Testis (tissue), 2 donors: ENCODE data around the gene CDK17.

ENCODE experiments used
- POLR2A ChIP-seq: fragments of 450-650 bp; IDR thresholded peaks from one replicate; pipeline ENCODE4 v1.6.1; 2017; ENCODE audit warnings: antibody characterized with exemption, mild to moderate bottlenecking, moderate library complexity
- TF ChIP-seq, protein P1 (sequence below), 3 experiments: fragments of 450-650 bp in 2 of 3; fragments of 200-600 bp in 1 of 3; sonication (generic) in 1 of 3; IDR thresholded peaks; one replicate each; pipeline ENCODE4 v1.5.1; 2016 to 2019; ENCODE audit warnings: antibody characterized with exemption in 3 of 3, mild to moderate bottlenecking in 2 of 3, moderate library complexity in 1 of 3

DNA sequence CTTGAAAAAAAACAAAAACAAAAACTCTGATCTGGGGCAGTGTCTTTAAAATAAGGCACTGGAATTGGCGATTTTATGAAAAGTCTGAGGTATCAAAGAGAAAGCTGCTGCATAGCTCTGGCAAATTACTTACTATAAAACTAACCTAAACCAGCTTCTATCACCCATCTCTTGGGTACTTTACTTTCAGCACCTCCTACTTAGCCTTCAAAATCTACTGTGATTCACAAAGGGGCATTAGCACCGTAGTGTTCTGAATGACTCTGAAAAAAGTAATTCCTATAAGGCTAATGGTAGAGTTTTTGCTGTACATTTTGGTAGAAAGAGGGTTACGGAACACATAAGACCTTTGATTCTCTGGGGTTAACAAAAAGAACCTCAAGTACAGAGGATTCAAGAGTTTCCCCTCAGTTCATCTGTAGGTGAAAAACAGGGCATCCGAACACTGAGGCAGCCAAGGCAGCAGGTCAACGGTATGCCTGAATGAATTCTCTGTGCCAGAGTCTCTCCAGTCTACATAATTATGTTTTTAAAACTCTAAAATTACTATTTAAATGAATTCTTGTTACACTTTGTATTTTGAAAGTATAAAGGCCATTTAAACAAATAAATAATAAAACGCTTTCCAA, 104.6 kb downstream of the CDK17 start:
- TF ChIP-seq POLR2A: no peak
- TF ChIP-seq, protein P1, sequence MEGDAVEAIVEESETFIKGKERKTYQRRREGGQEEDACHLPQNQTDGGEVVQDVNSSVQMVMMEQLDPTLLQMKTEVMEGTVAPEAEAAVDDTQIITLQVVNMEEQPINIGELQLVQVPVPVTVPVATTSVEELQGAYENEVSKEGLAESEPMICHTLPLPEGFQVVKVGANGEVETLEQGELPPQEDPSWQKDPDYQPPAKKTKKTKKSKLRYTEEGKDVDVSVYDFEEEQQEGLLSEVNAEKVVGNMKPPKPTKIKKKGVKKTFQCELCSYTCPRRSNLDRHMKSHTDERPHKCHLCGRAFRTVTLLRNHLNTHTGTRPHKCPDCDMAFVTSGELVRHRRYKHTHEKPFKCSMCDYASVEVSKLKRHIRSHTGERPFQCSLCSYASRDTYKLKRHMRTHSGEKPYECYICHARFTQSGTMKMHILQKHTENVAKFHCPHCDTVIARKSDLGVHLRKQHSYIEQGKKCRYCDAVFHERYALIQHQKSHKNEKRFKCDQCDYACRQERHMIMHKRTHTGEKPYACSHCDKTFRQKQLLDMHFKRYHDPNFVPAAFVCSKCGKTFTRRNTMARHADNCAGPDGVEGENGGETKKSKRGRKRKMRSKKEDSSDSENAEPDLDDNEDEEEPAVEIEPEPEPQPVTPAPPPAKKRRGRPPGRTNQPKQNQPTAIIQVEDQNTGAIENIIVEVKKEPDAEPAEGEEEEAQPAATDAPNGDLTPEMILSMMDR (IDR thresholded peaks at IDR 0.05): no peak
